HG03354 (cell line): Measurements from ENCODE around the gene CYP4F2.
"Not testable (repeated sequence)": the region's sequence is repeated elsewhere in the genome, so short reads cannot be mapped to it uniquely, and the experiment has no call there.

Source experiments
- ATAC-seq: cut with Tn5 transposase; IDR thresholded peaks from one replicate; pipeline ENCODE4 v1.9.1; 2021; ENCODE audit warnings: mild to moderate bottlenecking; ENCODE audit not compliant: unreplicated experiment, poor library complexity, severe bottlenecking

Gene CYP4F2

GRCh38 chr19:15828611-15829305, 69.1 kb downstream of the CYP4F2 start:
- not testable (repeated sequence) for ATAC-seq

- ATAC-seq = no peak
Measured at GRCh38 chr19:15828121-15828610, 69.7 kb downstream of the CYP4F2 start.
